HG03460 (cell line): ENCODE data around the gene HMX3.
"Not testable (repeated sequence)": the region's sequence is repeated elsewhere in the genome, so short reads cannot be mapped to it uniquely, and the experiment has no call there.

Experiments used
- ATAC-seq: cut with Tn5 transposase; IDR thresholded peaks from one replicate; pipeline ENCODE4 v1.9.1; 2021; ENCODE audit not compliant: unreplicated experiment

HMX3 gene

DNA sequence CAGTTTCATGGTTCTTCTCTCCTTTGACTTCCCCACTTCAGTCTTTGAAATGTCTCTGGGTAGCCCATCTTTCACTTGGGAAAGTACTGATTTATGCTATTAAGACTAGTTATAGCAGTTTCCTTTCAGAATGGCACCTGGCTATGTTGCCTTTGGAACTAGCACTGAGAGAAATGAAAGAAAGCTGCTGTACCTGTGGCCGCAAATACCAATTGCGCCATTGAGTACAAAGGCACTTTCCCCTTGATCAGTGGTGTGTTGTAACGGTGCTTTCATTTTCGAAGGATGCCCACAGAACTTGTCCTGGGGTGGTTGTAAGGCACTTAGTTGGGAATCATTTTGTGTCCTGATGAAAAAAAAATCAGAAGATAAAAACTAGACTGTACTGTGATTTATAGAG lies 35.2 kb downstream of the HMX3 start:
- ATAC-seq = no peak

DNA sequence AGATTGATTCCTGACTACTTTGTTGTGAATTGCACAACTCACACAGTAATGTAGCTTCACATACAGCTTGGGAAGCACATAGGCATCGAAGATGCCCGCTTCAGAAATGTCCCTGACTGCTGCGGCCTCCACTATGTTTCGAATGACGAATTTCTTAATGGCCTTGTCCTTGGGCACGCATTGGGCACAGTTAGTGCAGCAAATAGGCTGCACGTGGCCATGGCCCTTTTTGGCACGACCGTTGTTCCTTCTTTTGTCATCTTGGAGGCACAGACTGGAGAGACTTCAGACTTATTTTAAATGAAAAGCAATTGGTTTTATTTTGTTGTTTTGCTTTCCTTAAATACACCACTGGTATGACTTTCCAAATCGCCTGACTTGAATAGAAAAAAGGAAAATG lies 35.8 kb downstream of the HMX3 start:
- not testable (repeated sequence) for ATAC-seq

DNA sequence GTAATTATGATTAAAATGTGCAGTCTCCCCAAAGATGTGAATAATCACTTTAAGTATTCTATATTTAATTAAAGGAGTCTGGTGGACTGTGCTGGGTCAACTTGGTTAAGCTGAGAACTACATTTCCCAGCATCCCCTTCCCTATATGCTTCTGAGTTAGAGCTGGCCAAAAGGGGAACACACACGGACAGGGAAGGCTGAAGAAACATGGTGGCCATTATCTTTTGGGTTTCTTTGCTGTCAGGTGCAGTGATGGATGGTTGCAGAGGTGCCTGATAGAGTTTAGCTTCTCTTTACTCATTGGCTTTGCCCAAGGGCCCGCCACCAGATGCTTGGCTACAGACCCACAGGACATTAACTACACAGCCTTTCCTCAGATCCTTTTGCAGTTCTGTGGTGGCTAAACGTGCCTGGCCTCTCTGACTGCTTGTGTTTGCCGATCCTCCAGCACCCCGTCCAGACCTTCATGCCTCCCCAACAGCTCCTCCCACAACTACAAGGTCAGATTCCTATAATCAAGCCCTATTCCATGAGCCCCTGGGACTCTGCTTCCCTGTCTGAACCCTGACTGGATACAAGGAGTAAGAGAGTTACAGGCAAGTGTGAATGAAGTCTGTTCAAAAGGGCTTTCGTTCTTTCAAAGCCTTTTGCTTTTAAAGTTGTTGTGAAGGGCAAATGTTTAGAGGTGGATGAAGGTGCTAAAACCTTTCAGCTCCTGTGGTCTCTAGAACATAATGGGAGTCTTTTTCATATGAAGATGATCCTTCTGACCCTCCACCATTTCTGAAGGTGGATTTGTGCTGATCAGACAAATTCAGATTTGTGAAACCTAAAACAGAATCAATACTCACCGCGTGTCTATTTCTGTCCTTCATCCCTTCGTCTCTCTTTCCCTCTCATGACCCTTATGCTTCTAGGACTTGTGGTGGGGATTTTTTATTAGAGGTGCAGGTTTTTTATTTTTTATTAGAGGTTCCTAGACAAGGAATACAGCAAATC lies 39.9 kb downstream of the HMX3 start:
- ATAC-seq = no peak

DNA sequence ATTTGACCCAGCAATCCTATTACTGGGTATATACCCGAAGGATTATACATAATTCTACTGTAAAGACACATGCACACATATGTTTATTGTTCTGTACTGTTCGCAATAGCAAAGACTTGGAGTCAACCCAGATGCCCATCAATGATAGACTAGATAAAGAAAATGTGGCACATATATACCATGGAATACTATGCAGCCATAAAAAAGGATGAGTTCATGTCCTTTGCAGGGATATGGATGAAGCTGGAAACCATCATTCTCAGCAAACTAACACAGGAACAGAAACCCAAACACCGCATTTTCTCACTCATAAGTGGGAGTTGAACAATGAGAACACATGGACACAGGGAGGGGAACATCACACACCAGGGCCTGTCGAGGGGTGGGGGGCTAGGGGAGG lies 42.6 kb downstream of the HMX3 start:
- not testable (repeated sequence) for ATAC-seq

DNA sequence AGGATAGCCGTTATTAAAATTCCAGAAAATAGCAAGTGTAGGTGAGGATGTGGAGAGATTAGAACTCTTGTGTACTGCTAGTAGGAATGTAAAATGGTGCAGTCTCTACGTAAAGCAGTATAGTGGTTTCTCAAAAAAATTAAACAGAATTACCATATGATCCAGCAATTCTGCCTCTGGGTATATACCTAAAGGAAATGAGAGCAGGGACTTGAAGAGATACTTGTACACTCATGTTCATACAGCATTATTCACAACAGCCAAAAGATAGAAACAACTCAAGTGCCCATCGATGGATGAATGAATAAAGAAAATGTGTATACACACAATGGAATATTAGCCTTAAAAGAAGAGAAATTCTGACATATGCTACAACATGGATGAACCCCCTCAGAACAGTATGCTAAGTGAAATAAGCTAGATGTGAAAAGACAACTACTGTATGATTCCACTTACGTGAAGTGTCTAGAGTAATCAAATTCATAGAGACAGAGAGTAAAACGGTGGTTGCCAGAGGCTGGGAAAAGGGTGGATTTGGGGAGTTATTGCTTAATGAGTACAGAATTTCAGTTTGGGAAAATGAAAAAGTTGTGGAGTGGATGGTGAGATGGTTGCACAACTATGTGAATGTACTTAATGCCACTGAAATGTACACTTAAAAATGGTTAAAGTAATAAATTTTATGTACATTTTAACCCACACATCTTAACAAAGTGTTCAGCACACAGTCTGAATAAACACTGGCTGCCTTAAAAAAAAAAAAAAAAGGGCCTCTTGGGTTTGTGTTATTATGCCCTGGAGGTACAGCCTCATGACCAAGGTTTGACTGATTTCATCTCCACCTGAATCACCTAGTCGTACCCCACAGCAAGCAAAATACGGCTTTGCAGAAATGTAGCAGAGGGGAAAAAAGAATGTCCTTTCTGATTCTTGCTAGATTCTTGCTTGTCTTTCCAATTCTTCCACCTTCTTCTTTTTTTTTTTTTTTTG lies 44.6 kb downstream of the HMX3 start:
- no peak for ATAC-seq

DNA sequence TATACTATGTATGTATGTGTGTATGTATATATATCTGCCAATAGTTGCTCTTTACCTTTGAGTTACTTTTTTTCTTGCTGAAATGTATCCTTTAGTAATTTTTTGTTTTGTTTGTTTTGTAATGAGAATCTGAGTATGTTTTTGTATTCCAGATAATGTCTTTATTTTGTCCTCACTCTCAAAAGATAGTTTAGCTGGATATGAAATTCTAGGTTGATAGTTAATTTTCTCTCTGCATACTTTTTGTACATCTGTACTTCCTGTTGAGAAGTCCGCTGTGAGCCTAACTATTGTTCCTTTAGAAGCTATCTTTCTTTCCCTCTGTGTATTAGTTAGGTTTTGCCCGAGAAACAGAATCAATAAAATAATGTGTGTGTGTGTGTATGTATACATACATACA lies 48.0 kb downstream of the HMX3 start:
- no peak for ATAC-seq

DNA sequence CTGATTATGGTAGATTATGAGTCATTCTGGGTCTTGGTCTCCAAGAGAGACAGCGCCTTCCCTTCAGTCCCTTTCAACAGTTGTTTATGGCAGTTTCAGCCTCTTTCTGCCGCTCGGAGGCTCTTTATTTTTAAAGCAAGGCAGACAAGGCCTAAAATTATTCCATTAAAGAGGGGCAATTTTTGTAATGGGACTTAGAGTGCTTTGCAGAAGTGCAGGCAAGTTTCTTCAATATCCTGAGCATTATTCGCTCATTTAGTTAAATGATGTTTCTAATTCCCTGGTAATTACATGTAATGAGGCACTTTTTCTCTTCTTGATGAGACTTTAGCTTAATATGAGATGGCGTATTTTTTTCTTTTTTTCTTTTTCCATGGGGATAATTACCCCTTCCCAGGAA lies 52.0 kb downstream of the HMX3 start:
- no peak for ATAC-seq
